Stimulated activated CD4-positive, alpha-beta T cell treated with anti-CD3 and anti-CD28 coated beads, Interleukin-12 subunit alpha, Interleukin-12 subunit beta, amount 100 ng/mL, for 24 hours (primary cell): Measurements from ENCODE around the gene MON2.
A peak's percentile ranks its signal among the peaks of the same experiment; 100 is the strongest.

Experiments
- DNase-seq, 2 experiments: peaks; one replicate each; pipeline ENCODE4 v3.0.0-alpha.2; 2020; ENCODE audit warnings: low read depth in 2 of 2

MON2 gene

DNA sequence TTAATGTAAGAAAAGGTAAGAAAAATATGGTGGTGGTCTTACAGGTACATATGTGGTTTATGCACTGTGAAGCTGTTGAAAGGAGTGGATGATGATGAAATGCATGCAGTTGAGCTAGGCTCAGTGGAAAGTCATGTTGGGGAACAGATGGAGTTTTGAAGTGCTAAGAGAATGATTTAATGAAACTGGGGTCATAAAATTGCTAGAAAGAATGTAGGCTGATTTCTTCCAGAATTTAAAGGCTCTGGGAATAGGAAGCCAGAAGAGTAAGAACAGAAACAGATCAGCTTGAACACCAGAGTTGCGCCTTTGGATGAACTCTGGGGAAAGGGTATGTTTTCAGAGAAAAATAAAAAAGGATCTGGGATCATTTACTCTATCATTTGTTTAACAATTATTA, 146.5 kb downstream of the MON2 start:
- DNase-seq = no peak

DNA sequence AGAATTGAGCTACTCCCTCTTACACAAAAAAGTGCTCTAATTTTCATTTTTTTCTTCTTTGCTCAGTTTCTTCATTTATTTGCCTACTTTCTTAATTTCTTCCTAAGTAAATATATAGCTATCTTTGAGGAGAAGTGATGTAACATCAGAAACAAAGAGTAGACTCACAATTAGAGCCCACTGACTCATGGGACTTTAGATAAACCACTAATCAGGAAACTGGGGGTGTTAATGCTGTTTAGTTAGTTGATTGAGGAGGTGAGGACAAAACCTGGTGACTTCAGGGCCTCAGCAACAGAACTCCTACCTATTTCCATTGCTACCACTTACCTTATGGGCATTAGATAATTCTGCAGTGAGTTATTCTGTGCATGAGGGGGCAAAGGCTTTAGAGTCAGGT, 151.7 kb downstream of the MON2 start:
- DNase-seq = no peak

- DNase-seq = no peak
Observed at GRCh38 chr12:62618930-62619329, 152.3 kb downstream of the MON2 start.

DNA sequence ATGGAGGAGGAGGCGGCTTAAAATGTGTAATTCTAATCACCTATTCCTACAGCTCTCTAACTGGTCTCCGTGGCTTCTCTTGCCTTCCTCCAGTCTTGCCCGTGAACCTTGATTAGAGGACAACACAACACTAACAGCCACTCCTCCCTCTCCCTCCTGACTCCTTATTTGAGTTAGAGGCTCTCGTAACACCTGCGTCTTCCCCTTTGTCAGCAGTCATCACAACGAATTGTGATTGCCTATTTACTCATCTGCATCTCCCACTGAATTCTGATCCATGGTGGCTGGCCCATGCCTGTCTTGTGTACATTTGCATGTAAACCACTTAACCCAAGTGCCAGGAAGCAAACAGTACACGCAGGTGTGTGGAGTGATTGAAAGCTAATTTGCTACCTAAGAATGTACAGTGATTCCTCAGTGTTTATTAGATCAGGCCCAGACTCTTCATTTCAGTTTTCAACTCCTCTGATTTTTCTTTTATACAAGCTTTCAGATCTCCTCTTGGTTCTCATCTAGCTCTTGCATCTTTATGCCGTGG, 154.5 kb downstream of the MON2 start:
- DNase-seq = no peak

DNA sequence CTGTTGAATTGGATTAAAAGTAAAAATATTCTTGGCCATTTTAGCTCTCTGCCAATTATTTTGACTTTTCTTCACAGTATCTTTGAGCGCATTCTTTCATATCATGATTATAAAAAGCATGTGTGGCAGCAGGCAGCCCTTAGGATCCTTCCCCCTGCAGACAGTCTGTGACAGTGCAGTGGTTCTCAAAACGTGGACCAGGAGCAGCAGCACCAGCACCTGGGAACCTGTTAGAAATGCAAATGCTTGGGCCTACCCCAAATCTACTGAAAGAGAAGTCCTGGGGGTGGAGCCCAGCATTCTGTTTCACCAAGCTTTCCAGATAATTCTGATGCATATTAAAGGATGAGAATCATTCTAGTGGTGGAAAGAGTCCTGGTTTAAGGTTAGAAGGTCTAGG, 155.6 kb downstream of the MON2 start:
- DNase-seq = no peak

DNA sequence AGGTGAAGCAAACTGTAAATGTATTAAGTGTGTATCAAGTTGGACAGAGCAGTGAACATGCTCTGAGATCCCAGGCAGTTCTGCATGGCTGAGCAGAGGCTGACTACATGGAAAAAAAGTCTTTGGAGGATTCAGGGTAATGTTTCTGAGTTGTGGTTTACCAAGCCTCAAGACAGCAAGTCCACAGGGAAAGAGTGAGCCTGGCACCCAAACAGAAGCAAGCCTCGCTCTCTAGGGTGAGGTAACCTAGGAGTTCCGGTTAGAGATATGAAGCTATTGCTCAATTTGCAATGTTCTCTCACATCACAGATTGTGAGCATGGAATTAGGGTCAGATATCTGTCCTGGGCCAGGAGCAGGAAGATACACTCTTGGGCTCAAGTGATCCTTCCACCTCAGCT, 158.6 kb downstream of the MON2 start:
- no peak for DNase-seq

DNA sequence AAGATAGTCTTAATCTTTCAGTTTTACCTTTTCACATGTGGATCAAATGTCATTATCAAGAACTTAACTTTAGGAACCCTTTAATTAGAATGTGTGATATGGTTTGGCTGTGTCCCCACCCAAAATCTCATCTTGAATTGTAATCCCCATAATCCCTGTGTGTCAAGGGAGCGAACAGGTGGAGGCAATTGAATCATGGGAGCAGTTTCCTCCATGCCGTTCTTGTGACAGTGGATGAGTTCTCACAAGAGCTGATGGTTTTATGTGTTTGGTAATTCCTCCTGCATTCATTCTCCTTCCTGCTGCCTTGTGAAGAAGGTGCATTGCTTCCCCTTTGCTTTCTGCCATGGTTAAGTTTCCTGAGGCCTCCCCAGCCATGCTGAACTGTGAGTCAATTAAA, 160.6 kb downstream of the MON2 start:
- no peak for DNase-seq

DNA sequence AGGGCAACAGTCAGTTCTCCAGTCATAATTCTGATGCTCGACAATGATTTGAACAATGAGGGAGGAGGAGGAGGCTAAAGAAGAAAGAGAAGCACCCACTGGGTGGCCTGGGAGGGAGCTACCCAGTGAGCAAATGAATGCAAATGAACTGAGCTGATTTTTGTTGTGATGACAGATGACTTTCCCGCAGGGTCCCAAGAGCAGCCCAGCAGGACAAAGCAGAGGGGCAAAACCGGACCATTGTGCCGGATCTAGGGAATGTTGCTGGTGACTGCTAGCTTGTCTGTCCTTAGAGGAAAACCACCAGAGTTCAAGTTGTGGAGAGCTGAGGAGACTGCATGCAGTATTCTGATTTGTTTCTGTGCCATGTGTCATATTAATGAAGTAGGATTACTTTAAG, 162.8 kb downstream of the MON2 start:
- no peak for DNase-seq

DNA sequence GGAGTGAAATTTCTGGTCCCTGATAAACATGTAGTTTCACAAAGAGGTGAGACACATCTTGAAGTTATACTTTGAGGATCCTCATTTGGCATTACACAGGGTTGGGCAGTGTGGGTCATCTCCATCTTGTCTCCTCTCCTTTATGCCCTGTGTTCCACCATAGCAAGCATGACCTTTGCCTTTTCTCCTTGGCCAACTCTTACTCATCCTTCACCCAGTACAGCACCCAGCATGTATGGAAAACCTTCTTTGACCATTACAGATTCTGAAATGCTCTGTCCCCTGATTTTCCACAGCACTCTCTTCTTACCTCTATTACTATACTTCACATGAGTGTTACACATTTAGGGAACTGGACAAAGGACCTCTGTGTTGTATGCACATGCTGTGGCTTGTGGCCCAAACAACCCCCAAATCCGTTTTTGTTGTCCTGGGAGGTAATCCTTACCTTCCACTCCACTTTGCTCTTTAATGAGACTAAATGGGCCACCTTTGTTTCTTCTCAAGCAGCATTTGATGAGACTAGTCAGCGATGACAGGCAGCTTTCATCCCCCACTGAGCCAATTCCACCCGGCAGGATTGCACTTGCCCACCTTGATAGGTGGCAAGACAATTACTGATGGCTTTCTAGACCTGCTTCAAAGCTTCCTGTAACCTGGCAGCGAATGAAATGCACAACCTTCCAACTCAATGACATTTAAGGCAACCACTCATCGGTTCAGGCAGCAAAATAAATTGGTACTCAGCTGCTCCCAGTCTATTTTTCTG, 163.5 kb downstream of the MON2 start:
- DNase-seq = no peak

DNA sequence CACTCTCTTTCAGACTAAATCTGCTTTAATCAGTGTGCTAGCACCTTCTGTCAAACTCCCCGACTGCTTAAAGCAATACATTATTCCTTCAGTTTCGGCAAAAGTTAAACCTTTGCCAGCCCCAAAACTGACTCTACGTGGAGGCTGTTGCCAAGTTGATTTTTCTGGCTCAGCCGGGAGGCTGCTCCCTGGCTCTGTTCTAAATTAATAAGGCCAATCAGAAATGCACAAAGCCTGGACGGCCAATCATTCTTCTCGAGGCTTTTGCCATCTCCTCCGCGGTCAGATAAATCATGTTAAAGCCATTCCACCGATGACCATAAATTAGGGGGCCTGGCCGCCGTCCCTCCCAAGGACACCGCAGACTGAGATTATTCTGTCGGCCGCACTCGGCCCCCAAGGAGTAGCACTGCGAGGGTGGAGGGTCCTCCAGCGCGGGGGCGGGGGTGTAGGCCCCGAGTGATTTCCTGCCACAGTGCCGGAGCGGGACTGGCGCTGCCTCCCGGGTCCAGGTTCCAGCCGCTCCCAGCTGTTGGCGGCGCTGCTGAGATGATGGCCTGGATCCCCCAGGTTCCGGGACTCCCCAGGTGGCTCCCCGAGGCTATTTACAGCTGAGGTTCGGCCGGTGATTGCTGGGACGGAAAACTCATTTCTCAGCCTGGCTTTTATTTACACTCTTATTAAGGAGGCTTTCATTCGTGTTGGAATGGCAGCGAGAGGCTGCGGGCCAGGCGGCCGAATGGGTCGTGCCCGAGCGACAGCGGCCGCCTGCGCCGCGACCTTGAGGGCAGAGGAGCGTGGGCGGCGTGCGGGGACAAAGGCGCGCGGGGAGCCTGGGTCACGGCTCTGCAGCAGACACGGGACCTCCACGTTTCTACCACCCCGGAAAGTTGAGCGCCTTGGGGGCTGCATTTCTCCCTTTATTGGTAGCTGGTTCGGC, 165.1 kb downstream of the MON2 start:
- peak in 1 of 2 experiments; percentile 2 for DNase-seq

DNA sequence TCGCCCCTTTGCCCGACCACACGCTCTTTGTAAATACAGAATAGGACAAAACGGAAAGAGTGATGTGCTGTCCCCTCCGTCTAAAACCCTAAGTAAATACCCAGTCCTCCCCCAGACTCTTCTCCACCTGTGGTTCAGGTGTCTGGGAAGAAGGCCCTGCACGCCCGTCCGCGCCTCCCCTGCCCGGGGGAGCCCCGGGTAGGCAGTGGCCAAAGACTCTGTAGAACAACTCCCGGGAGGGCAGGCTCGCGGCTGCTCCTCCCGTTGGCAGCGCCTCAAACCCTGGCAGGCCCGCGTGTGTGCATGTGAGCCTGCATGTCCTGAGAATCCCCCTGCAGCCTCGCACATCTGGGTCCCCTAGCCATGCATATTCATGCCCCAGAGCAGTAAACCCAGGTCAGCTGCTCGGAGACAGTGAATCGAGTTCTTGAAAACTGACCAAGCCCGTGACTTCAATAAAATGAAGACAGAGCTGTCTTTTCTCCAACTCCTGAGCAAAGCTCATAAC, 165.8 kb downstream of the MON2 start:
- DNase-seq = peak in 1 of 2 experiments; percentile 2

DNA sequence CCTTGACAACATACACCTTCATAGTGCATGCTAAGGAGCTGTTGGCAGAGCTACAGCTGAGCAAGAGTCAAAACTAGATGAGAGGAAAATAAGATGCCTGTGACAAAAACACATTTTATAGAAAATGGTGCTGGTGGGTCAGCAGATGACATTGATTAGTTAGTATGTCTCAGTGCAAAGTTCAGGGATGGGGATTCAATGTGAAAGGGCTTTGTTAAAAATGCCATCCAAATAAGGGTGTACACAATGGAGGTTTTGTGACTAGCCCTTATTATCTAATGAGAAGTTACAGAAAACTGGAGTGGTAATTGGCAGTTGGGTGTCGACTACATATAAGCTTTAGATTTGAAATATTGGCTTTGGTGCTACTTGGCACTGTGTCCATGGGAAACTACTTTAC, 169.0 kb downstream of the MON2 start:
- no peak for DNase-seq

- DNase-seq = no peak
Observed at GRCh38 chr12:62637679-62638078, 171.1 kb downstream of the MON2 start.

DNA sequence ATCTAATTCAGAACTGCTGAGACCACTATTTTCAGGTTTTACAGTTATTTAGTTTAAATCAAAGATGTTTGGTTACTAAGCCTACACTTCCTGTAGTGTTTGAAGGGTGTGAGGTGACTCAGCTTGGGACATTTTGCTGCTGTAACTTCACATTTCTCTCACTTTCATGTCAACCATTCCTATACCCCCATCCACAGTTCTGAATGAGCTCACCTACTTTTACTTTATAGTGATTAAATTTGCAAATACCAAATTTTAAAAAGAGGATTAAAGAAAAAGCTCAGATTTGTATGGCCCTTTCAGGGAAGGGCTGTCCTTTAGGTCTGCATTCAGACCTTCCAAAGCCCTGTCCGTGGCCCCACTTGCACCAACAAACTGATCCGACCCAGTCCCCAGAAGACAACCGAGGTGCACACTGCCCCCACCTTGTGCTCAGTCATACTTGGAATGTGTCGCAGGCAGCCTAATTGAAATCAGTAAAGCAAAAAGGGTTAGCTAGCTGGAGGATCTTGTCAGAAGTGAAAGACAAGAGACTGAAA, 174.4 kb downstream of the MON2 start:
- DNase-seq = peak in 1 of 2 experiments; percentile 21

DNA sequence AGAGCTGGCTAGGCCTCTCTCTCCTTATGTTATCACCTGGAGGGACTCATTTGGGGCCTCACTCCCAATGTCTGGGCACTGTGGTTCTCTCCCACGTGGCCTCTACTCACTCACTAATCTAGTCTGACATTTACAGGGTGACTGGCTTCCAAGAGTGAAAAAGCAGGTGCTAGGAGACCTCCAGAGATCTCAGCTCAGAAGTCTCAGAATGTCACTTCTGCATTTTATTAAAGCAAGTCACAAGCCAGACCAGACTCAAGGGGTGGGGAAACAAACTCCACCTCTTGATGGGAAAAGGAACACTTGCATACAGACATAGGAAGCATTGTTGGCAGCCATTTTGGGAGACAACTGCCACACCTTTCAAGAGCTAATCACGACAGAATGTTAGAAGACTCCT, 175.9 kb downstream of the MON2 start:
- DNase-seq = no peak

GRCh38 chr12:62643486-62643885, 176.9 kb downstream of the MON2 start:
- DNase-seq = no peak

DNA sequence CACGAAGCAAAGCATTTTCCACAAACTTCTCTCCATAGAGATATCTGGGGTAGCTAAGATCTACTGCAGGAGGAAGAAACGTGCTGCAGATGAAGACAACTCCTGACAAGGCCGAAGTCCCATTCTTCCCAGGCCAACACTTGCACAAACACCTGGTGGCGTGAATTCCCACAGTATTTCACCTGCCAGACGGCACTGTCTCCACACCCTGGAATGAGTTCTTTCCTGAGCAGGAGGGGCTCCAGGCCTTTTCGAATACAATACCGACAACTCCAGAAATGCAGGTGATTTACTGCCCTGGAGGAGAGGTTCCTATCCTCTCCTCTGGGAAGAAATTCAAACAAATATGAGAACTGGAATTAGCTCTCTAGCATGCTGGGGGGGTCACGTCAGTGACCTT, 179.9 kb downstream of the MON2 start:
- no peak for DNase-seq

DNA sequence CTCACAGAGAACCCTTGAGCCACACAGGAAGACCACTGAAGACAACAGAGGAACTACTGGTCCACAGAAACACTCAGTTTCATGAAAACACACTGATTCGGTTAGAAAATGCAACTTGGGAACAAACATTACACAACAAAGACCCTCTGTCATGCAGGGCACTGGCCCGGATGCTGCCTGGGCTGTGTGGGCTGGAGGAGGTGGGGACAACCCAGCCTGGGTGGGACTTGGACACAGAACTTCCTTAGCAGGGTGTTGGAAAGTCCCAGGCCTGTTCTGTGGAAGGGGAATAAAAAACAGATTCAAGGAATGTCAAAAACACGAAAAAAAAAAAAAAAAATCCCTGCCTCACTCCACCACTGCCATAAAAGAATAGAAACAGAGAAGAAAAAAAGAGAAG, 181.0 kb downstream of the MON2 start:
- no peak for DNase-seq

DNA sequence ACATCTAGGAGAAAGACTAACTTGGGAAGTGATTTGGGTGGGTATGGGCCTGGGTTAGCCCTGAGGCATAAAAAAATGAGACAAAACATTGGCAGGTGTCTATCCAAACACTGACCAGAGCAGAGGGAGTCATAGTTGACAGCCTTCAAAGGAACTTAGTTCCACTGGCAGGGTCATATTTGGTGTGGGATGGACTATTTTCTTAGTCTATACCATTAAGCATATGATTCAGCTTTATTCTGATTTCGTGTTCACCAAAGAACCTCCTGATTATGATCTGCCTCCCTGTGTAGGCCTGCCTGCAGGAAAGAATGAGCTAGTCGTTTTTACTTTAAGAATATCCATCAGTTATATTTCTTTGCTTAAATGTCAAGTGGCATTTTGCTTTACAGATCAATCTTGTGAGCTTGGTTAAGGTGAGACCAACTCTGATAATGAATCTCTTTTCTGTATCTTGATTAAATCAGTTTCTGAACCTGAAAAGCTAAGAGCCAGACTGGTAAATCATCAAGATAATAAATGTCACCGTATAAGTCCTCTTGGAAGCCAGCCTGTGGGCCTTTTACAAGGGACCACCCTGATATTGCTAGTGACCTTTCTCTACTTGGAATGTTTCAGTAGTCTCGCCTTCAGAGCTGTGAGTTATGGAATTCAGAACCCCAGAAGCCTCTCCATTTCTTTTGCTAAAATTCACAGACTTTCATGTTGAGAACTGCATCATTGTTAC, 182.9 kb downstream of the MON2 start:
- no peak for DNase-seq
